HepG2 (cell line): Measurements from ENCODE around the gene DCAF4. TPM values are rescaled to one million over a fixed set of nuclear protein-coding genes. Genes with fewer than 3 reads are reported as not detected.

Experiments used
- ATAC-seq: fragments of 200-7000 bp; cut with Tn5 transposase; 3 replicates; pipeline ENCODE4 v1.9.1; 2020; ENCODE audit warnings: mild to moderate bottlenecking, moderate library complexity
- BruUV-seq: library from RNA; stranded (reverse); fragments of 400-500 nt; replicated peaks from 2 replicates; lab custom pipeline; 2021; lab: Mats Ljungman, UMichigan
- CTCF ChIA-PET: fragments of 300-600 bp; formaldehyde crosslinking; extraction: SDS; loops from one replicate; lab custom pipeline; 2021; ENCODE audit warnings: low total read pairs, inconsistent platforms, low intra/inter-chr PET ratio; lab: Yijun Ruan, JAX
- POLR2A ChIA-PET: fragments of 350-600 bp; sonication (Branson Sonifier 250); formaldehyde crosslinking; loops from one replicate; lab custom pipeline; 2020; ENCODE audit warnings: antibody characterized with exemption, inconsistent platforms; lab: Yijun Ruan, JAX
- DNase-seq: peaks from one replicate; pipeline ENCODE4 v3.0.0-alpha.2; 2015; ENCODE audit warnings: low spot score
- FAIRE-seq: peaks from 3 replicates; lab custom pipeline; 2011; peaks lifted over from hg19 to GRCh38; lab: Jason Lieb, UNC
- H2AFZ ChIP-seq: one replicate; pipeline ENCODE4 v1.6.1; 2011; ENCODE audit warnings: low read length, inconsistent platforms
- H3K27ac ChIP-seq: fragments of 300-600 bp; 3 replicates; pipeline ENCODE4 v1.8.0; 2011; ENCODE audit warnings: mixed run types, mild to moderate bottlenecking, mixed read lengths, low read length, inconsistent platforms; ENCODE audit not compliant: insufficient read depth; ENCODE audit errors: extremely low read length
- H3K27me3 ChIP-seq, 2 experiments: fragments of 200-600 bp in 1 of 2; 2 replicates in 1 of 2; 3 replicates in 1 of 2; pipeline versions ENCODE4 v1.6.0 to v1.8.0; 2011; ENCODE audit warnings: low read length in 2 of 2, mild to moderate bottlenecking in 2 of 2, moderate library complexity in 2 of 2, inconsistent platforms in 1 of 2; ENCODE audit not compliant: insufficient read depth in 2 of 2, control insufficient read depth in 1 of 2
- H3K36me3 ChIP-seq, 2 experiments: fragments of 200-600 bp in 1 of 2; replicated peaks in 1 of 2; 2 replicates in 1 of 2; 3 replicates in 1 of 2; pipeline versions ENCODE4 v1.5.1 to v1.8.0; 2011; ENCODE audit warnings: low read length in 2 of 2, inconsistent platforms in 1 of 2; ENCODE audit not compliant: insufficient read depth in 2 of 2, control insufficient read depth in 1 of 2
- H3K4me1 ChIP-seq: 2 replicates; pipeline ENCODE4 v1.5.1; 2012; ENCODE audit warnings: low read length, inconsistent platforms; ENCODE audit not compliant: insufficient read depth
- H3K4me2 ChIP-seq: 2 replicates; pipeline ENCODE4 v1.6.0; 2011; ENCODE audit warnings: low read depth, low read length, inconsistent platforms
- H3K4me3 ChIP-seq, 3 experiments: fragments of 200-600 bp in 1 of 3; sonication (generic), shearing (Covaris generic) in 1 of 3; replicated peaks in 1 of 3; 2 replicates each; pipeline ENCODE4 v1.5.1; 2011 to 2016; ENCODE audit warnings: low read length in 3 of 3, inconsistent platforms in 2 of 3, low read depth in 2 of 3, mild to moderate bottlenecking in 2 of 3, control low read depth in 1 of 3, mixed read lengths in 1 of 3; ENCODE audit not compliant: insufficient read depth in 1 of 3
- H3K79me2 ChIP-seq: one replicate; pipeline ENCODE4 v1.6.1; 2011; ENCODE audit warnings: low read length, inconsistent platforms; ENCODE audit not compliant: insufficient read depth
- H3K9ac ChIP-seq: 2 replicates; pipeline ENCODE4 v1.6.0; 2011; ENCODE audit warnings: mild to moderate bottlenecking, low read depth, low read length, inconsistent platforms; ENCODE audit not compliant: insufficient read depth
- H3K9me3 ChIP-seq: 2 replicates; pipeline ENCODE4 v1.5.1; 2012; ENCODE audit warnings: mild to moderate bottlenecking, low read length
- H4K20me1 ChIP-seq: 2 replicates; pipeline ENCODE4 v1.6.0; 2011; ENCODE audit warnings: inconsistent platforms, mild to moderate bottlenecking, low read length, moderate library complexity; ENCODE audit not compliant: insufficient read depth
- ARNT ChIP-seq: fragments of 450-650 bp; IDR thresholded peaks from 2 replicates; pipeline ENCODE4 v1.6.1; 2017
- E2F1 ChIP-seq: sonication (generic); formaldehyde crosslinking; IDR thresholded peaks from 2 replicates; pipeline ENCODE4 v1.5.0; 2020; ENCODE audit warnings: missing genetic modification reagents
- FLYWCH1 ChIP-seq: sonication (generic); formaldehyde crosslinking; IDR thresholded peaks from 2 replicates; pipeline ENCODE4 v1.8.1; 2023; ENCODE audit warnings: mild to moderate bottlenecking, missing genetic modification reagents
- GLMP ChIP-seq: sonication (generic); formaldehyde crosslinking; IDR thresholded peaks from 2 replicates; pipeline ENCODE4 v1.9.0; 2021; ENCODE audit warnings: missing genetic modification reagents, mild to moderate bottlenecking, borderline replicate concordance
- KAT2B ChIP-seq: fragments of 150-350 bp; IDR thresholded peaks from 2 replicates; pipeline ENCODE4 v1.6.1; 2014; ENCODE audit warnings: low read depth, low read length, borderline replicate concordance
- POLR2AphosphoS2 ChIP-seq: IDR thresholded peaks from 2 replicates; pipeline ENCODE4 v1.6.1; 2011; ENCODE audit warnings: low read depth, low read length, improper control_type of control experiment
- SP4 ChIP-seq: sonication (generic); formaldehyde crosslinking; IDR thresholded peaks from 2 replicates; pipeline ENCODE4 v1.8.1; 2023; ENCODE audit warnings: mild to moderate bottlenecking, missing genetic modification reagents
- TCF12 ChIP-seq, 2 experiments: fragments of 450-650 bp in 1 of 2; sonication (generic) in 1 of 2; formaldehyde crosslinking in 1 of 2; IDR thresholded peaks; 2 replicates each; pipeline versions ENCODE4 v1.6.1 to v1.8.0; 2017 to 2022; ENCODE audit warnings: antibody characterized with exemption in 1 of 2, mild to moderate bottlenecking in 1 of 2, missing genetic modification reagents in 1 of 2, moderate library complexity in 1 of 2
- ZFP91 ChIP-seq: sonication (generic); formaldehyde crosslinking; IDR thresholded peaks from 2 replicates; pipeline ENCODE4 v1.9.0; 2022; ENCODE audit warnings: missing genetic modification reagents, mild to moderate bottlenecking, borderline replicate concordance
- ZNF362 ChIP-seq: sonication (generic); formaldehyde crosslinking; IDR thresholded peaks from 2 replicates; pipeline ENCODE4 v1.4.0; 2020; ENCODE audit warnings: missing genetic modification reagents, mild to moderate bottlenecking, borderline replicate concordance
- ZNF569 ChIP-seq: sonication (generic); formaldehyde crosslinking; IDR thresholded peaks from 2 replicates; pipeline ENCODE4 v1.5.0; 2020; ENCODE audit warnings: mild to moderate bottlenecking, missing genetic modification reagents, moderate library complexity, borderline replicate concordance
- WGBS: methylation state at CpG from one replicate; pipeline ENCODE4 v1.1.6; 2017; ENCODE audit warnings: low lambda C conversion rate; 5-methylcytosine and 5-hydroxymethylcytosine counted together
- in situ Hi-C: cut with HindIII; loops from 2 replicates; pipeline ENCODE4 v1.10.0; 2017; ENCODE audit warnings: low pct_unique_long_range_greater_than_20kb; ENCODE audit not compliant: extremely low pct_ligation_motif_present
- intact Hi-C: fragments of 100-400 bp; cut with micrococcal nuclease; formaldehyde crosslinking; loops from one replicate; pipeline ENCODE4 v1.10.0; 2022; ENCODE audit not compliant: unreplicated experiment
- polyA plus RNA-seq, 8 experiments: library from polyadenylated mRNA; depleted of rRNA in 3 of 8; stranded (reverse) in 7 of 8; unstranded in 1 of 8; fragments of >200 nt; fragmentation: Illumina TruSeq in 4 of 8; extraction: Trizol in 4 of 8; gene quantifications; 2 replicates each; pipeline versions ENCODE4 v1.2.1 to v1.2.3, GENCODE V29; 2011 to 2016; ENCODE audit warnings: low read depth in 4 of 8, missing spikeins in 1 of 8, mixed read lengths in 1 of 8; ENCODE audit not compliant: insufficient read depth in 1 of 8
- total RNA-seq, 5 experiments: library from RNA; depleted of rRNA; stranded (reverse); fragments of >200 nt; fragmentation: Illumina TruSeq; extraction: Trizol; gene quantifications; 2 replicates each; pipeline ENCODE4 v1.2.3, GENCODE V29; 2016; ENCODE audit warnings: low read depth in 1 of 5

DCAF4 gene
- total and polyA plus RNA-seq, 2 of the 13 experiments (the other 11 are each of a cell fraction or from before 2014, with no cell fraction given) = 18.8 to 21.1 TPM

- TF ChIP-seq ZNF362 (CRISPR knock-in tag) (no peak), KAT2B (no peak), ARNT (no peak), SP4 (peak; percentile 50), ZNF569 (CRISPR knock-in tag) (no peak)
- TF ChIP-seq, all 625 proteins: peak for 25
These were observed 32.5 kb upstream of the DCAF4 start, which contains the start of gene DPF3 (continued) for GRCh38 chr14:72893636-72894322.

GRCh38 chr14:72894323-72894622, 32.0 kb upstream of the DCAF4 start:
- in situ Hi-C loops = no loop called here
- no peak for ATAC-seq
- Histone ChIP-seq H3K4me3 (peak overlapping the region; percentile 51 to 82 (median 73)), H3K36me3 (no peaks in the 10 kb centered on the region), H3K79me2 (no peaks in the 10 kb centered on the region), H2AFZ (no peak overlapping the region), H3K9me3 (no peaks in the 10 kb centered on the region), H3K9ac (no peak overlapping the region), H3K4me2 (peak overlapping the region; percentile 87), H3K27ac (no peak overlapping the region), H3K4me1 (peaks cover 29% of the 10 kb centered on the region), H4K20me1 (no peaks in the 10 kb centered on the region), H3K27me3 (peaks cover 9 to 47% of the 10 kb centered on the region in 2 experiments; a peak in 4 of 5 replicates)
- intact Hi-C loops = loop anchor here (5.0 kb wide), 1 partner anchor 122 kb away; no protein-coding TSS in a partner anchor
- DNase-seq = no peak
- FAIRE-seq = no peak
- TF ChIP-seq E2F1 (CRISPR knock-in tag) (no peak), POLR2AphosphoS2 (no peak), FLYWCH1 (CRISPR knock-in tag) (no peak), TCF12 (IDR thresholded peaks at IDR 0.05) (no peak), TCF12 (CRISPR knock-in tag; IDR thresholded peaks at IDR 0.05) (no peak), ZFP91 (peak; percentile 94; the same call in 1 of the 2 replicates), GLMP (no peak)
- CTCF ChIA-PET = no interaction called here
- POLR2A ChIA-PET = interaction anchor here (1.0 to 1.4 kb wide), 2 partner anchors 32 to 117 kb away, joined by 4 to 5 read pairs; partner anchors contain the start of gene DCAF4
- under 1% methylated on average over 11 of the region's 11 CpGs for WGBS
- no TSS peak for BruUV-seq
